Keratinocyte (primary cell): Measurements from ENCODE around the gene GJA3. TPM values are rescaled to one million over a fixed set of nuclear protein-coding genes. Genes with fewer than 3 reads are reported as not detected.

ENCODE experiments used
- DNase-seq: peaks from one replicate; pipeline ENCODE4 v3.0.0-alpha.2; 2011; ENCODE audit warnings: low read depth, missing footprints, low spot score
- FAIRE-seq: peaks from 2 replicates; lab custom pipeline; 2011; peaks lifted over from hg19 to GRCh38; lab: Jason Lieb, UNC
- H2AFZ ChIP-seq: 2 replicates; pipeline ENCODE4 v1.6.0; 2012; ENCODE audit warnings: low read length, control low read depth, inconsistent platforms; ENCODE audit not compliant: control insufficient read depth
- H3K27ac ChIP-seq: 2 replicates; pipeline ENCODE4 v1.5.1; 2011; ENCODE audit warnings: low read length; ENCODE audit not compliant: control insufficient read depth, insufficient read depth
- H3K27me3 ChIP-seq: 3 replicates; pipeline ENCODE4 v1.6.0; 2011; ENCODE audit warnings: low read length; ENCODE audit not compliant: control insufficient read depth, insufficient read depth; ENCODE audit errors: extremely low read depth
- H3K36me3 ChIP-seq, 2 experiments: 2 replicates in 1 of 2; 3 replicates in 1 of 2; pipeline ENCODE4 v1.5.1; 2011; ENCODE audit warnings: low read length in 2 of 2, mild to moderate bottlenecking in 1 of 2; ENCODE audit not compliant: control insufficient read depth in 2 of 2, insufficient read depth in 2 of 2; ENCODE audit errors: extremely low read depth in 1 of 2
- H3K4me1 ChIP-seq: 3 replicates; pipeline ENCODE4 v1.5.1; 2011; ENCODE audit warnings: low read length; ENCODE audit not compliant: control insufficient read depth, insufficient read depth; ENCODE audit errors: extremely low read depth
- H3K4me2 ChIP-seq: 3 replicates; pipeline ENCODE4 v1.6.0; 2011; ENCODE audit warnings: low read depth, low read length; ENCODE audit not compliant: control insufficient read depth, insufficient read depth; ENCODE audit errors: extremely low read depth
- H3K4me3 ChIP-seq, 3 experiments: fragments of 200-600 bp in 1 of 3; sonication (generic) in 1 of 3; 2 replicates in 2 of 3; 3 replicates in 1 of 3; pipeline ENCODE4 v1.5.1; 2011 to 2016; ENCODE audit warnings: low read length in 3 of 3, mild to moderate bottlenecking in 3 of 3, control low read depth in 2 of 3, inconsistent platforms in 1 of 3, low read depth in 1 of 3, mixed read lengths in 1 of 3, mixed run types in 1 of 3, moderate library complexity in 1 of 3; ENCODE audit not compliant: control insufficient read depth in 2 of 3, insufficient read depth in 2 of 3; ENCODE audit errors: extremely low read depth in 1 of 3
- H3K79me2 ChIP-seq: 2 replicates; pipeline ENCODE4 v1.6.0; 2012; ENCODE audit warnings: low read length; ENCODE audit not compliant: control insufficient read depth, insufficient read depth
- H3K9ac ChIP-seq: 3 replicates; pipeline ENCODE4 v1.6.0; 2011; ENCODE audit warnings: low read length; ENCODE audit not compliant: control insufficient read depth, insufficient read depth; ENCODE audit errors: extremely low read depth
- H3K9me1 ChIP-seq: 3 replicates; pipeline ENCODE4 v1.6.0; 2011; ENCODE audit warnings: low read length; ENCODE audit not compliant: control insufficient read depth, insufficient read depth; ENCODE audit errors: extremely low read depth
- H3K9me3 ChIP-seq: 2 replicates; pipeline ENCODE4 v1.5.1; 2012; ENCODE audit warnings: low read depth, low read length; ENCODE audit not compliant: control insufficient read depth
- H4K20me1 ChIP-seq: 3 replicates; pipeline ENCODE4 v1.6.0; 2011; ENCODE audit warnings: low read length; ENCODE audit not compliant: control insufficient read depth, insufficient read depth; ENCODE audit errors: extremely low read depth
- EZH2 ChIP-seq: IDR thresholded peaks from one replicate; pipeline ENCODE4 v1.6.1; 2012; ENCODE audit warnings: inconsistent platforms, mild to moderate bottlenecking, low read length, moderate library complexity
- dilution Hi-C: fragments of 300-500 bp; cut with MboI; formaldehyde crosslinking; loops from one replicate; pipeline ENCODE4 v1.7.0; 2020; ENCODE audit warnings: low sequenced_read_pairs; ENCODE audit not compliant: extremely low pct_ligation_motif_present
- polyA plus RNA-seq, 5 experiments: library from polyadenylated mRNA; depleted of rRNA in 3 of 5; stranded (reverse) in 3 of 5; stranded (forward) in 1 of 5; unstranded in 1 of 5; fragments of >200 nt; gene quantifications; 1 replicate in 1 of 5; 2 replicates in 3 of 5; 3 replicates in 1 of 5; pipeline versions ENCODE4 v1.2.1 to v1.2.3, GENCODE V29; 2011 to 2012; ENCODE audit warnings: missing spikeins in 2 of 5, low read depth in 1 of 5, low replicate concordance in 1 of 5
- TF ChIP-seq, protein P1 (sequence below), 3 experiments: IDR thresholded peaks in 1 of 3; conservative IDR thresholded peaks in 1 of 3; optimal IDR thresholded peaks in 1 of 3; 2 replicates in 2 of 3; 3 replicates in 1 of 3; pipeline versions ENCODE3 to v1.5.1; 2011; ENCODE audit warnings: low read length in 3 of 3, mild to moderate bottlenecking in 3 of 3, moderate library complexity in 2 of 3, control low read depth in 1 of 3, inconsistent platforms in 1 of 3; ENCODE audit not compliant: insufficient read depth in 2 of 3; ENCODE audit errors: extremely low read depth in 1 of 3

GJA3 gene
- polyA plus RNA-seq, 1 donor (not counting 4 experiments of a cell fraction or from before 2014, with no cell fraction given), result 0.09 TPM

DNA sequence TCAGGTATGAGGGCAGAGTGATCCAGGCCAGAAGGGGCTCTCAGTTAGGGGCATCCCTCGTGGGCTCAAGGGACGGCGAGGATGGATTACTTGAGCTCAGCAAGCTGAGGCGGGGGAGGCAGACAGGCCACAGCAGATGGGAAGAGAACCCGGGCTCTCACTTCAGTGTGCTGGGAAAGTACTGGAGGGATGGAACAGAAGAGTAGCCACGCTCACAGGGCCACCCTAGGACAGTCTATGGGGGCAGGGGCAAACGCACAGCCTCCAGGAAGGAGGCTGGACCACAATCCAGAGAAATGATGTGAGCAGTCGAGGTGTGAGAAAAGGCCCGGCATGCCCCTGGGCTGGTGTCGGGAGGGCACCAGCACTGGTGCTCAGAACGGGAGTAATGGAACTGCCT, 9.2 kb downstream of the GJA3 start:
- no peaks in the 10 kb centered on the region for H3K36me3 ChIP-seq
- H3K27ac ChIP-seq, result no peak overlapping the region
- no peaks in the 10 kb centered on the region for H3K4me1 ChIP-seq
- H3K9ac ChIP-seq, result no peak overlapping the region
- H3K4me3 ChIP-seq, result no peak overlapping the region
- DNase-seq, result no peak
- no peaks in the 10 kb centered on the region for H4K20me1 ChIP-seq
- H3K9me1 ChIP-seq, result no peaks in the 10 kb centered on the region
- no peak for FAIRE-seq
- H3K9me3 ChIP-seq, result no peaks in the 10 kb centered on the region
- no peak overlapping the region for H2AFZ ChIP-seq
- H3K4me2 ChIP-seq, result no peak overlapping the region
- H3K27me3 ChIP-seq, result peaks cover 17% of the 10 kb centered on the region
- no peaks in the 10 kb centered on the region for H3K79me2 ChIP-seq
- dilution Hi-C loops, result no loop called here
- TF ChIP-seq, protein P1, sequence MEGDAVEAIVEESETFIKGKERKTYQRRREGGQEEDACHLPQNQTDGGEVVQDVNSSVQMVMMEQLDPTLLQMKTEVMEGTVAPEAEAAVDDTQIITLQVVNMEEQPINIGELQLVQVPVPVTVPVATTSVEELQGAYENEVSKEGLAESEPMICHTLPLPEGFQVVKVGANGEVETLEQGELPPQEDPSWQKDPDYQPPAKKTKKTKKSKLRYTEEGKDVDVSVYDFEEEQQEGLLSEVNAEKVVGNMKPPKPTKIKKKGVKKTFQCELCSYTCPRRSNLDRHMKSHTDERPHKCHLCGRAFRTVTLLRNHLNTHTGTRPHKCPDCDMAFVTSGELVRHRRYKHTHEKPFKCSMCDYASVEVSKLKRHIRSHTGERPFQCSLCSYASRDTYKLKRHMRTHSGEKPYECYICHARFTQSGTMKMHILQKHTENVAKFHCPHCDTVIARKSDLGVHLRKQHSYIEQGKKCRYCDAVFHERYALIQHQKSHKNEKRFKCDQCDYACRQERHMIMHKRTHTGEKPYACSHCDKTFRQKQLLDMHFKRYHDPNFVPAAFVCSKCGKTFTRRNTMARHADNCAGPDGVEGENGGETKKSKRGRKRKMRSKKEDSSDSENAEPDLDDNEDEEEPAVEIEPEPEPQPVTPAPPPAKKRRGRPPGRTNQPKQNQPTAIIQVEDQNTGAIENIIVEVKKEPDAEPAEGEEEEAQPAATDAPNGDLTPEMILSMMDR (optimal IDR thresholded peaks at IDR 0.05 in 1 of 3, IDR thresholded peaks at IDR 0.05 in 1 of 3, conservative IDR thresholded peaks at IDR 0.05 in 1 of 3; ENCODE audit: extremely low read depth in 1 of 3, insufficient read depth in 2 of 3, low read length in 3 of 3), result no peak
- no peak for TF ChIP-seq EZH2

DNA sequence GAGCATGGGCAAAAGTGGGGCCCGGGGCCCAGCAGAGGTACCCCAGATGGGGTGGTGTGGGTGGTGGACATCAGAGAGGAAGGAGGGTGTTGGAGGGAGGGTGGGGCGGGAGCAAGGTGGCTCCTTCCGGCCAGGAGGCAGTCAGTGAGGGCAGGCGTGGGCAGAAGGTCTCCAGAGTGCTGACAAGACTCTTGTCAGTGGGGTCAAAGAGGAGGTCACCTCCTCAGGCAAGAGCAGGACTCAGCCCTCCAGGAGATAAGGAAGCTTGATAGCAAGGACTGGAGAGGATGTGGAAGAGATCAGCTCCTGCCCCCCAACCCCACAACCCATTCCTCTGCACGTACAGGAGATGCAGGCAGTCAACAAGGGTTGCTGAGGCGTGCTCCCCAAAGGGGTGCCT, 9.8 kb downstream of the GJA3 start:
- no peaks in the 10 kb centered on the region for H3K4me1 ChIP-seq
- H3K9me3 ChIP-seq, result no peaks in the 10 kb centered on the region
- dilution Hi-C loops, result no loop called here
- no peak for FAIRE-seq
- no peaks in the 10 kb centered on the region for H3K79me2 ChIP-seq
- H2AFZ ChIP-seq, result no peak overlapping the region
- H3K4me2 ChIP-seq, result no peak overlapping the region
- H3K27ac ChIP-seq, result no peak overlapping the region
- H3K36me3 ChIP-seq, result no peaks in the 10 kb centered on the region
- H3K9me1 ChIP-seq, result no peaks in the 10 kb centered on the region
- H3K4me3 ChIP-seq, result no peak overlapping the region
- DNase-seq, result no peak
- H3K9ac ChIP-seq, result no peak overlapping the region
- TF ChIP-seq, protein P1 (optimal IDR thresholded peaks at IDR 0.05 in 1 of 3, IDR thresholded peaks at IDR 0.05 in 1 of 3, conservative IDR thresholded peaks at IDR 0.05 in 1 of 3; ENCODE audit: extremely low read depth in 1 of 3, insufficient read depth in 2 of 3, low read length in 3 of 3), result no peak
- no peak for TF ChIP-seq EZH2
- peaks cover 23% of the 10 kb centered on the region for H3K27me3 ChIP-seq
- no peaks in the 10 kb centered on the region for H4K20me1 ChIP-seq
